Glutamatergic neuron (in vitro differentiated cells): ENCODE results near the gene PRKCQ. TPM values are rescaled to one million over a fixed set of nuclear protein-coding genes. Genes with fewer than 3 reads are reported as not detected.

Source experiments
- DNase-seq: peaks from one replicate; pipeline ENCODE4 v3.0.0; 2022
- H3K27ac Mint-ChIP-seq: one replicate; pipeline ENCODE4 v1.8.0; 2020; ENCODE audit warnings: mild to moderate bottlenecking, mixed read lengths, inconsistent platforms; ENCODE audit not compliant: unreplicated experiment
- H3K27me3 Mint-ChIP-seq: one replicate; pipeline ENCODE4 v1.8.0; 2020; ENCODE audit warnings: mild to moderate bottlenecking, moderate library complexity, mixed read lengths, inconsistent platforms; ENCODE audit not compliant: unreplicated experiment
- H3K36me3 Mint-ChIP-seq: one replicate; pipeline ENCODE4 v1.8.0; 2020; ENCODE audit warnings: mild to moderate bottlenecking, mixed read lengths, inconsistent platforms; ENCODE audit not compliant: unreplicated experiment
- H3K4me1 Mint-ChIP-seq: one replicate; pipeline ENCODE4 v1.8.0; 2020; ENCODE audit warnings: mild to moderate bottlenecking, low read depth, mixed read lengths, inconsistent platforms; ENCODE audit not compliant: unreplicated experiment
- H3K4me3 Mint-ChIP-seq: one replicate; pipeline ENCODE4 v1.8.0; 2020; ENCODE audit warnings: mild to moderate bottlenecking, mixed read lengths, inconsistent platforms; ENCODE audit not compliant: unreplicated experiment
- H3K9me3 Mint-ChIP-seq: one replicate; pipeline ENCODE4 v1.8.0; 2020; ENCODE audit warnings: mild to moderate bottlenecking, moderate library complexity, mixed read lengths, inconsistent platforms; ENCODE audit not compliant: unreplicated experiment
- total RNA-seq: library from RNA; stranded (reverse); fragmentation: NEBNext Ultra II Directional; extraction: Animal tissue kit (Norgen Biotek cat#: 25700); gene quantifications from one replicate; pipeline ENCODE4 v1.2.1, GENCODE V29; 2021; ENCODE audit not compliant: unreplicated experiment
- TF ChIP-seq, protein P1 (sequence below): fragments of 200-600 bp; sonication (generic); IDR thresholded peaks from one replicate; pipeline ENCODE4 v1.5.0; 2021; ENCODE audit not compliant: partially characterized antibody, unreplicated experiment

The PRKCQ gene
- total RNA-seq, 1 donor from 2014 or later: 1.3 TPM

GRCh38 chr10:6603142-6604125 is 23.4 kb upstream of the PRKCQ start:
- H3K27ac Mint-ChIP-seq: no peak overlapping the region
- no peak for DNase-seq
- peaks cover 11% of the 10 kb centered on the region for H3K36me3 Mint-ChIP-seq
- no peaks in the 10 kb centered on the region for H3K9me3 Mint-ChIP-seq
- peaks cover 2% of the 10 kb centered on the region for H3K27me3 Mint-ChIP-seq
- no peaks in the 10 kb centered on the region for H3K4me1 Mint-ChIP-seq
- H3K4me3 Mint-ChIP-seq: no peak overlapping the region
- TF ChIP-seq, protein P1, sequence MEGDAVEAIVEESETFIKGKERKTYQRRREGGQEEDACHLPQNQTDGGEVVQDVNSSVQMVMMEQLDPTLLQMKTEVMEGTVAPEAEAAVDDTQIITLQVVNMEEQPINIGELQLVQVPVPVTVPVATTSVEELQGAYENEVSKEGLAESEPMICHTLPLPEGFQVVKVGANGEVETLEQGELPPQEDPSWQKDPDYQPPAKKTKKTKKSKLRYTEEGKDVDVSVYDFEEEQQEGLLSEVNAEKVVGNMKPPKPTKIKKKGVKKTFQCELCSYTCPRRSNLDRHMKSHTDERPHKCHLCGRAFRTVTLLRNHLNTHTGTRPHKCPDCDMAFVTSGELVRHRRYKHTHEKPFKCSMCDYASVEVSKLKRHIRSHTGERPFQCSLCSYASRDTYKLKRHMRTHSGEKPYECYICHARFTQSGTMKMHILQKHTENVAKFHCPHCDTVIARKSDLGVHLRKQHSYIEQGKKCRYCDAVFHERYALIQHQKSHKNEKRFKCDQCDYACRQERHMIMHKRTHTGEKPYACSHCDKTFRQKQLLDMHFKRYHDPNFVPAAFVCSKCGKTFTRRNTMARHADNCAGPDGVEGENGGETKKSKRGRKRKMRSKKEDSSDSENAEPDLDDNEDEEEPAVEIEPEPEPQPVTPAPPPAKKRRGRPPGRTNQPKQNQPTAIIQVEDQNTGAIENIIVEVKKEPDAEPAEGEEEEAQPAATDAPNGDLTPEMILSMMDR: no peak

DNA sequence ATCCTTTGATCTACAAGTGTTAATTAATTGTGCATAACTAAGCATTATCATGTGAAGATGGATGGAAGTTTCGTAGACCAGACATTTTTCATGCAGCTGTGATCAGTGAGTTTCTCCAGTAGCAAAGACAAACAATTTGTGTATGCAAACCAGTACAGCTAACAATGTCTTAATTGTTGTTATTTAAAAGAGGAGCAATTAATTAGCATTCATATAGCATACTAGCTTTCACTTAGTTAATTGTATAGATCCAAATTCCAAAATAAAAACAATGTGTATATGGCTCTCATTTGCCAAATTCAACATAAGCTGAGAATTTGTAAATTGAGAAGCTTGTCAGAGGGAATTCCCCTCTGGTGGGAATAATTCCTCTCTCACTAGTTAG is 22.6 kb upstream of the PRKCQ start:
- H3K27me3 Mint-ChIP-seq: no peaks in the 10 kb centered on the region
- H3K36me3 Mint-ChIP-seq: peaks cover 7% of the 10 kb centered on the region
- no peak overlapping the region for H3K27ac Mint-ChIP-seq
- H3K4me1 Mint-ChIP-seq: no peaks in the 10 kb centered on the region
- TF ChIP-seq, protein P1: no peak
- no peaks in the 10 kb centered on the region for H3K9me3 Mint-ChIP-seq
- no peak for DNase-seq
- no peak overlapping the region for H3K4me3 Mint-ChIP-seq

DNA sequence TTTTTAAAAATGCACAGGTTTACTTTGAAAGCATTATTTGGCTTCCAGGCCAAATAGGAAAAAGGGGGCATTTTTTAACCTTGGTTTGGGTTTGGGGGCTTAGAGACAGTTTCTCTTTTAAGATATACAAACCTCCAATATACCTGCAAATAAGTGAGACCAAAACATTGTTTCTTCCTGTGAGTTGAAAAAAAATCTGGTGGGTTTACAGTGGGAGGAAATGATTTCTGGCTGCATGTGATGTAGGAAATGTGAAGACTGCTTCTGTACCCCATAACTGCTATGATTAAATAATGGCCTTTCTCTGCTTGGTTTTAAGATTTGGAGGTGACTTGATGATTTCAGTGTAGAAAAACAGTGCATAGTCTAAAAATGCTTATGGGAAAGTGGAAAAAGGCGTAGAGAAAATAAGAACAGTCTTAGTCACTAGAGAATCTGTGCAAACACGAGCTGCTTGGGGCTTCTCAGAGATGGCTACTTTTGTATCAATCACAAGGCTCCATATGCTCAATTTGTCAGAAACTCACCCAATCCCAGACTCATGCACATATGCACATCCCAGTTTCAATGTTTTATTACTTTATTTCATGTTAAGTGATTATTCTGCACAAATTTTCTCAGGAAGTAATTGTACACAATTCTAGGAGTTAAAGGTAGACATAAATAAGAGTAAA is 22.1 kb upstream of the PRKCQ start:
- Mint-ChIP-seq H3K36me3 (peaks cover 7% of the 10 kb centered on the region), H3K27me3 (no peaks in the 10 kb centered on the region), H3K4me1 (no peaks in the 10 kb centered on the region)

GRCh38 chr10:6601246-6601805 is 21.2 kb upstream of the PRKCQ start:
- H3K9me3 Mint-ChIP-seq: no peaks in the 10 kb centered on the region
- TF ChIP-seq, protein P1: no peak
- no peak for DNase-seq
- no peak overlapping the region for H3K4me3 Mint-ChIP-seq
- no peaks in the 10 kb centered on the region for H3K27me3 Mint-ChIP-seq
- H3K4me1 Mint-ChIP-seq: no peaks in the 10 kb centered on the region
- peaks cover 7% of the 10 kb centered on the region for H3K36me3 Mint-ChIP-seq
- no peak overlapping the region for H3K27ac Mint-ChIP-seq

More for the DNA sequence above, 22.1 kb upstream of the PRKCQ start:
- Mint-ChIP-seq H3K9me3 (no peaks in the 10 kb centered on the region), H3K27ac (no peak overlapping the region), H3K4me3 (no peak overlapping the region)
- TF ChIP-seq, protein P1: no peak
- DNase-seq: no peak
